NK-92 (cell line): ENCODE results near the gene LHFPL2.

Experiments used
- DNase-seq: peaks from one replicate; lab custom pipeline; 2025; ENCODE audit not compliant: unreplicated experiment; lab: John Stamatoyannopoulos, UW

LHFPL2 gene

GRCh38 chr5:78505860-78506259 lies 142.7 kb downstream of the LHFPL2 start:
- no peak for DNase-seq

GRCh38 chr5:78504704-78505677 lies 143.6 kb downstream of the LHFPL2 start:
- no peak for DNase-seq

- no peak for DNase-seq
Measured at GRCh38 chr5:78503958-78504653, 144.5 kb downstream of the LHFPL2 start.

- no peak for DNase-seq
Measured at GRCh38 chr5:78501411-78502352, 146.9 kb downstream of the LHFPL2 start.

GRCh38 chr5:78500871-78501270 lies 147.7 kb downstream of the LHFPL2 start:
- no peak for DNase-seq

- no peak for DNase-seq
Measured at GRCh38 chr5:78500028-78500427, 148.5 kb downstream of the LHFPL2 start.

- no peak for DNase-seq
Measured at GRCh38 chr5:78499485-78499884, 149.1 kb downstream of the LHFPL2 start.

GRCh38 chr5:78497573-78498533 lies 150.7 kb downstream of the LHFPL2 start:
- DNase-seq, result no peak

GRCh38 chr5:78496373-78496772 lies 152.2 kb downstream of the LHFPL2 start:
- DNase-seq, result no peak

- DNase-seq, result no peak
Measured at GRCh38 chr5:78495800-78496199, 152.8 kb downstream of the LHFPL2 start.

GRCh38 chr5:78492650-78493049 lies 155.9 kb downstream of the LHFPL2 start:
- DNase-seq, result no peak

- DNase-seq, result no peak
Measured at GRCh38 chr5:78492224-78492623, 156.3 kb downstream of the LHFPL2 start.

- DNase-seq, result no peak
Measured at GRCh38 chr5:78490709-78491485, 157.7 kb downstream of the LHFPL2 start.

- no peak for DNase-seq
Measured at GRCh38 chr5:78487846-78488245, 160.7 kb downstream of the LHFPL2 start.

- no peak for DNase-seq
Measured at GRCh38 chr5:78486218-78486617, 162.4 kb downstream of the LHFPL2 start.

GRCh38 chr5:78483809-78484521 lies 164.6 kb downstream of the LHFPL2 start:
- no peak for DNase-seq

GRCh38 chr5:78482948-78483347 lies 165.6 kb downstream of the LHFPL2 start:
- DNase-seq, result no peak

- DNase-seq, result no peak
Measured at GRCh38 chr5:78476795-78477194, 171.8 kb downstream of the LHFPL2 start.
